ENCODE data around the gene SIN3A. TPM values are rescaled to one million over a fixed set of nuclear protein-coding genes. Genes with fewer than 3 reads are reported as not detected.

Gene SIN3A
- total RNA-seq, 1 experiment from 2014 or later = 74.7 TPM

- TF ChIP-seq CTCF (conservative IDR thresholded peaks at IDR 0.05; ENCODE audit: low read depth, low read length) = no peak
- TF ChIP-seq EZH2 (IDR thresholded peaks at IDR 0.05; ENCODE audit: borderline replicate concordance, low read depth, low read length, poor library complexity, severe bottlenecking) = no peak
- H3K27me3 ChIP-seq (replicated peaks; ENCODE audit: insufficient read depth, low read depth, low read length, poor library complexity) = no peaks in the 10 kb centered on the region
- intact Hi-C loops (cut with micrococcal nuclease; ENCODE audit: unreplicated experiment) = no loop called here
- POLR2A ChIA-PET (ENCODE audit: low non-redundant PET) = no interaction called here
- H3K4me3 ChIP-seq (ENCODE audit: low read depth, low read length, poor library complexity, severe bottlenecking) = no peak overlapping the region
- CTCF ChIA-PET = no interaction called here
- BruUV-seq (replicated peaks) = no TSS peak
- no peak for DNase-seq (ENCODE audit: low spot score)
- no peaks in the 10 kb centered on the region for H3K4me1 ChIP-seq (ENCODE audit: insufficient read depth, low read length, poor library complexity, severe bottlenecking)
- H3K36me3 ChIP-seq (ENCODE audit: insufficient read depth, low read length, poor library complexity, severe bottlenecking) = peaks cover 24% of the 10 kb centered on the region
- no peaks in the 10 kb centered on the region for H3K9me3 ChIP-seq (ENCODE audit: low read depth, low read length, poor library complexity, severe bottlenecking)
- no peak overlapping the region for H3K27ac ChIP-seq (ENCODE audit: low read depth, low read length, poor library complexity, severe bottlenecking)
These were observed 90.0 kb downstream of the SIN3A start for GRCh38 chr15:75361361-75361988.

- POLR2A ChIA-PET (ENCODE audit: low non-redundant PET) = no interaction called here
- intact Hi-C loops (cut with micrococcal nuclease; ENCODE audit: unreplicated experiment) = no loop called here
These were observed 90.6 kb downstream of the SIN3A start for GRCh38 chr15:75360856-75361255.

GRCh38 chr15:75360391-75360790, 91.1 kb downstream of the SIN3A start:
- no peak overlapping the region for H3K27ac ChIP-seq (ENCODE audit: low read depth, low read length, poor library complexity, severe bottlenecking)
- no peak for DNase-seq (ENCODE audit: low spot score)
- H3K4me3 ChIP-seq (ENCODE audit: low read depth, low read length, poor library complexity, severe bottlenecking) = no peak overlapping the region
- TF ChIP-seq EZH2 (IDR thresholded peaks at IDR 0.05; ENCODE audit: borderline replicate concordance, low read depth, low read length, poor library complexity, severe bottlenecking) (no peak), CTCF (conservative IDR thresholded peaks at IDR 0.05; ENCODE audit: low read depth, low read length) (no peak)
- H3K9me3 ChIP-seq (ENCODE audit: low read depth, low read length, poor library complexity, severe bottlenecking) = no peaks in the 10 kb centered on the region
- no peaks in the 10 kb centered on the region for H3K27me3 ChIP-seq (replicated peaks; ENCODE audit: insufficient read depth, low read depth, low read length, poor library complexity)
- no peaks in the 10 kb centered on the region for H3K4me1 ChIP-seq (ENCODE audit: insufficient read depth, low read length, poor library complexity, severe bottlenecking)
- ChIA-PET CTCF (no interaction called here), POLR2A (ENCODE audit: low non-redundant PET) (interaction anchor here (0.6 kb wide), 1 partner anchor 260 kb away, joined by 6 read pairs; no protein-coding TSS in a partner anchor)
- no TSS peak for BruUV-seq (replicated peaks)
- peaks cover 18% of the 10 kb centered on the region for H3K36me3 ChIP-seq (ENCODE audit: insufficient read depth, low read length, poor library complexity, severe bottlenecking)
- intact Hi-C loops (cut with micrococcal nuclease; ENCODE audit: unreplicated experiment) = no loop called here

More at GRCh38 chr15:75360856-75361255, 90.6 kb downstream of the SIN3A start:
- no TSS peak for BruUV-seq (replicated peaks)
- Histone ChIP-seq H3K36me3 (ENCODE audit: insufficient read depth, low read length, poor library complexity, severe bottlenecking) (peaks cover 23% of the 10 kb centered on the region), H3K4me1 (ENCODE audit: insufficient read depth, low read length, poor library complexity, severe bottlenecking) (no peaks in the 10 kb centered on the region), H3K9me3 (ENCODE audit: low read depth, low read length, poor library complexity, severe bottlenecking) (no peaks in the 10 kb centered on the region), H3K27ac (ENCODE audit: low read depth, low read length, poor library complexity, severe bottlenecking) (no peak overlapping the region), H3K27me3 (replicated peaks; ENCODE audit: insufficient read depth, low read depth, low read length, poor library complexity) (no peaks in the 10 kb centered on the region), H3K4me3 (ENCODE audit: low read depth, low read length, poor library complexity, severe bottlenecking) (no peak overlapping the region)
- no peak for TF ChIP-seq CTCF (conservative IDR thresholded peaks at IDR 0.05; ENCODE audit: low read depth, low read length)
- no peak for TF ChIP-seq EZH2 (IDR thresholded peaks at IDR 0.05; ENCODE audit: borderline replicate concordance, low read depth, low read length, poor library complexity, severe bottlenecking)
- no peak for DNase-seq (ENCODE audit: low spot score)
- CTCF ChIA-PET = no interaction called here
